Lower lobe of right lung (tissue), 2 donors: ENCODE results near the gene CANT1. TPM values are rescaled to one million over a fixed set of nuclear protein-coding genes. Genes with fewer than 3 reads are reported as not detected.

ENCODE experiments used
- ATAC-seq, 2 donors: fragments of 200-7000 bp; cut with Tn5 transposase; one replicate each; pipeline ENCODE4 v1.9.1; 2020 to 2022; ENCODE audit warnings: mild to moderate bottlenecking in 2 of 2, moderate library complexity in 2 of 2
- DNase-seq: peaks from one replicate; pipeline ENCODE4 v3.0.0-alpha.2; 2020
- H3K27ac ChIP-seq: fragments of 200-600 bp; one replicate; pipeline ENCODE4 v1.8.0; 2022
- H3K27me3 ChIP-seq: fragments of 200-600 bp; one replicate; pipeline ENCODE4 v1.8.0; 2022; ENCODE audit warnings: low read depth
- H3K36me3 ChIP-seq: fragments of 200-600 bp; one replicate; pipeline ENCODE4 v1.8.0; 2022; ENCODE audit warnings: mild to moderate bottlenecking
- H3K4me1 ChIP-seq: fragments of 200-600 bp; one replicate; pipeline ENCODE4 v1.8.0; 2022
- H3K4me3 ChIP-seq: fragments of 200-600 bp; one replicate; pipeline ENCODE4 v1.8.0; 2022; ENCODE audit warnings: mild to moderate bottlenecking
- H3K9me3 ChIP-seq: fragments of 200-600 bp; one replicate; pipeline ENCODE4 v1.8.0; 2022
- intact Hi-C: fragments of 100-400 bp; cut with DNase I; formaldehyde crosslinking; loops from one replicate; pipeline ENCODE4 v1.11.0; 2022
- total RNA-seq: library from RNA; stranded (reverse); fragmentation: NEBNext Ultra II Directional; extraction: Animal tissue kit (Norgen Biotek cat#: 25700); gene quantifications from one replicate; pipeline ENCODE4 v1.2.1, GENCODE V29; 2021
- TF ChIP-seq, protein P1 (sequence below): fragments of 200-600 bp; IDR thresholded peaks from one replicate; pipeline ENCODE4 v1.8.0; 2022; ENCODE audit warnings: antibody characterized with exemption, mild to moderate bottlenecking
- donor health status: DM: no; HTN: yes; CAD: no; lungs with severe emphysema.

CANT1 gene
- total RNA-seq, 1 donor from 2014 or later, result 54.4 TPM

DNA sequence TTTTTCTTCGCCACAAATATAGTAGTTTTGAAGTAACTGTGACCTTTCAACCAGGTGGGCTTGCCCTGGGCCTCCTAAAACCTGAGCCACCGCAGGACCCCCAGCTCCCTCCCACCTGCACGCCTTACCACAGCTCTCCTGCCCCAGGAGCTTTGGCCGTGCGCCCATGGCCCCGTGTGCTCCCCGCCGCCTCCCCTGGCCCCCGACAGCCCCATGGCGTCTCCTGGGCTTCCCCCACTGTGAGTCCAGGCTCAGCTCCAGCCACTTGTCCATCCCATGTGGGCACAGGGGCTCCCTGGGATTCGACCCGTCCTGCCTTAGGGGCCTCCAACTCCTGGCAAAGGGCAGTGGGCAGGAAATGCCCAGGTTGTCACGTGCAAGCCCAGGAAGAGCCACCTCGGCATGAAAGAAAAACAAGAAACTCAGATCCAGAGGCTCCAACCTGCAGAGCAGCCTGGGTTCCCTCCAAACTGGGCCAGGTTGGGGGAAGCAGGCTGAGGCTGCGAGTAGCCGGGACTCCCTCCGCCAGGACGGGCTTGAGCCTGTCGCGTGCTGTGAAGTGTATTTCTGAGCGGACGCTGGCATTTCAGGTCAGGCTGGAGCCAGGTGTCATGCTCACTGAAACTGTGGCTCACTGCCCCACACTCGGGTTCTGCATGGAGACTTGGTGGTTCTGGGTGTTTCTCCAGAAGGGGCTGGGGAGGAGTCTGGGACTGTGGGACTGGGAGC, 35.6 kb downstream of the CANT1 start:
- intact Hi-C loops, result no loop called here
- H3K4me1 ChIP-seq, result peaks cover 74% of the 10 kb centered on the region

DNA sequence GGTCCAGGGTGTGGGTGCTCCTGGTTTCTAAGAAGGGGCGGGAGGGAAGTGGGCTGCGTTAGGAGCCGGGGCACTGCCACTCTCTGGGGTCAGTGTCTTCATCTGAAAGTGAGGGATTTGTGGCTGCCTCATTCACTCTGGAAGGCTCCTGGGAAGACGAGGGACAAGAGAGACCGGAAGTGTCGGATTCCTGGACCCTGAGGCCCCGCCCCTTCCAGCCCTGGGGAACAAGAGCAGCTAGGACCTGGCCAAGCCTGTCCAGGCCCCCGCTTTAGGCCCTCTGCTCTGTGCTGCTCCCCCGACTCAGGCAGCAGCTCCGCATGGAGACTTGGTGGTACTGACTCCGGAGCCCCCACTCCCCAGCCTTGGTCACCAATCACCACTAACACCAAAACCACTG, 36.4 kb downstream of the CANT1 start:
- Histone ChIP-seq H3K27ac (peak overlapping the region; percentile 18), H3K4me1 (peaks cover 66% of the 10 kb centered on the region), H3K9me3 (no peaks in the 10 kb centered on the region), H3K36me3 (peaks cover 35% of the 10 kb centered on the region), H3K27me3 (no peaks in the 10 kb centered on the region), H3K4me3 (no peak overlapping the region)
- ATAC-seq, result no peak
- no peak for DNase-seq
- intact Hi-C loops, result no loop called here
- TF ChIP-seq, protein P1, sequence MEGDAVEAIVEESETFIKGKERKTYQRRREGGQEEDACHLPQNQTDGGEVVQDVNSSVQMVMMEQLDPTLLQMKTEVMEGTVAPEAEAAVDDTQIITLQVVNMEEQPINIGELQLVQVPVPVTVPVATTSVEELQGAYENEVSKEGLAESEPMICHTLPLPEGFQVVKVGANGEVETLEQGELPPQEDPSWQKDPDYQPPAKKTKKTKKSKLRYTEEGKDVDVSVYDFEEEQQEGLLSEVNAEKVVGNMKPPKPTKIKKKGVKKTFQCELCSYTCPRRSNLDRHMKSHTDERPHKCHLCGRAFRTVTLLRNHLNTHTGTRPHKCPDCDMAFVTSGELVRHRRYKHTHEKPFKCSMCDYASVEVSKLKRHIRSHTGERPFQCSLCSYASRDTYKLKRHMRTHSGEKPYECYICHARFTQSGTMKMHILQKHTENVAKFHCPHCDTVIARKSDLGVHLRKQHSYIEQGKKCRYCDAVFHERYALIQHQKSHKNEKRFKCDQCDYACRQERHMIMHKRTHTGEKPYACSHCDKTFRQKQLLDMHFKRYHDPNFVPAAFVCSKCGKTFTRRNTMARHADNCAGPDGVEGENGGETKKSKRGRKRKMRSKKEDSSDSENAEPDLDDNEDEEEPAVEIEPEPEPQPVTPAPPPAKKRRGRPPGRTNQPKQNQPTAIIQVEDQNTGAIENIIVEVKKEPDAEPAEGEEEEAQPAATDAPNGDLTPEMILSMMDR, result no peak

More for the DNA sequence above, 35.6 kb downstream of the CANT1 start:
- H3K27me3 ChIP-seq, result no peaks in the 10 kb centered on the region
- no peak overlapping the region for H3K4me3 ChIP-seq
- no peak for ATAC-seq
- no peak overlapping the region for H3K27ac ChIP-seq
- peaks cover 29% of the 10 kb centered on the region for H3K36me3 ChIP-seq
- no peaks in the 10 kb centered on the region for H3K9me3 ChIP-seq
- TF ChIP-seq, protein P1, result no peak
- no peak for DNase-seq

DNA sequence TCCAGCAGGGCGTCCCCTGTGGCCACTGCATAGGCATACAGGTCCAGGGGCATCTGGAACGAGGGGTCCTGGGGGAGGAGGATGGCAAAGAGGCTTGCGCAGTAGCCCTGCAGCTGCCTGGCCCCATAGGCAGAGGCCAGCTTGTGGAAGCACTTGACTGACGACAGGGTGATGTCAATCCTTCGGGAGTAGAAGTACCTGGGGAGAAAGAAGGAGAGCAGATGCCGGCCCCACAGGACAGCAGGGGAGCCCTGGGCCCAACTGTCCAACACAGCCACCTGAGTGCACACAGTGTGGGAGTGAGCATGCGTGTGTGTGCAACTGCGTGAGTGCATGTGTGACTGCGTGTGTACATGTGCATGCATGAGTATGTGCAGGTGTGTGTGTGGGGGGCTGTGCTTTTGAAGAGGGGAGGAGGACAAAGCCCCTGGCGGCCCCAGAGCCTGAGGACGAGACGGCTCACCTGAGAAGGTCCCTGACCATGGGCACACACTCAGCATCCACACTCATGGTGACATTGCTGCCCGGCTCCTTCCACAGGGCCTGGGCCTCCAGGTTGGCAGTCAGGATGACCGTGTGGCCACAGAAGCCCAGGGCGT, 37.0 kb downstream of the CANT1 start:
- Histone ChIP-seq H3K4me3 (no peak overlapping the region), H3K27me3 (no peaks in the 10 kb centered on the region), H3K36me3 (peaks cover 40% of the 10 kb centered on the region), H3K27ac (no peak overlapping the region), H3K9me3 (no peaks in the 10 kb centered on the region), H3K4me1 (peaks cover 60% of the 10 kb centered on the region)
- DNase-seq (no peak), ATAC-seq (no peak)
- intact Hi-C loops, result no loop called here
- TF ChIP-seq, protein P1, result no peak

DNA sequence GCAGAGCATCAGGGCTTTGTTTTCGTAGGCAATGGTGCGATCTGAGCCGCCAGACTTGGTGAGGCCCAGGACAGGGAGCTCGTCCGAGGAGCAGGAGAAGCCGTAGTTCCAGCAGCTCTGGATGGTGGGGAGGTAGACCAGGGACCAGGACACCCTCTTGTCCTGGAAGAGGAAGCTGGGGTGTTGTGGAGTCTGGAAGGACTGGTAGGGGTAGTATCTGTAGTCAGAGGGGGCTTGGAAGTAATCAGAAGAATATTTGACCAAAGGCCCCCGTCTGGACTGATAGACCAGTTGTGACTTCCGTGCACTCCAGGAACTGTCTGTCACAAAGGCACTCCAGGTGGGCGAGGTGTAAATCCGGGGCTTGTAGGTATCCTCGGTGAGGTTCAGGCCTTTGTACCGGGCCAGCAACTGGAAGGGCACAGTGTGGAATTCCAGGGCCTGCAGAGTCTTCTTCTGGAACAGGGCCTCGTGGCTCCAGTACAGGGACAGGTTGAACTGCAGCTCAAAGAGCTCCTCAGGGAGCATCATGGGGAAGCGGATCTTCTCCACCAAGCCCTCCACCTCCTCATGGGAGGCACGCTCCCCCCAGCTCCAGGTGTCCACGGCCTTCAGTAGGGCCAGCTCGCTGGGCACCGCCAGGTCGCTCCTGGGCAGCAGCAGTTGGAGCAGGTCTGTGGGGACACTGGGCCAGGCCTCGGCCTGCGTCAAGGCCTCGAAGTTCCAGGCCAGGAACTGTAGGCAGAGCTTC, 37.6 kb downstream of the CANT1 start:
- no peaks in the 10 kb centered on the region for H3K27me3 ChIP-seq
- H3K36me3 ChIP-seq, result peaks cover 40% of the 10 kb centered on the region
- no peaks in the 10 kb centered on the region for H3K9me3 ChIP-seq
- H3K4me3 ChIP-seq, result no peak overlapping the region
- H3K4me1 ChIP-seq, result peaks cover 53% of the 10 kb centered on the region
- peak overlapping the region; percentile 51 for H3K27ac ChIP-seq
- TF ChIP-seq, protein P1, result no peak
- intact Hi-C loops, result no loop called here
- ATAC-seq, result no peak
- no peak for DNase-seq

DNA sequence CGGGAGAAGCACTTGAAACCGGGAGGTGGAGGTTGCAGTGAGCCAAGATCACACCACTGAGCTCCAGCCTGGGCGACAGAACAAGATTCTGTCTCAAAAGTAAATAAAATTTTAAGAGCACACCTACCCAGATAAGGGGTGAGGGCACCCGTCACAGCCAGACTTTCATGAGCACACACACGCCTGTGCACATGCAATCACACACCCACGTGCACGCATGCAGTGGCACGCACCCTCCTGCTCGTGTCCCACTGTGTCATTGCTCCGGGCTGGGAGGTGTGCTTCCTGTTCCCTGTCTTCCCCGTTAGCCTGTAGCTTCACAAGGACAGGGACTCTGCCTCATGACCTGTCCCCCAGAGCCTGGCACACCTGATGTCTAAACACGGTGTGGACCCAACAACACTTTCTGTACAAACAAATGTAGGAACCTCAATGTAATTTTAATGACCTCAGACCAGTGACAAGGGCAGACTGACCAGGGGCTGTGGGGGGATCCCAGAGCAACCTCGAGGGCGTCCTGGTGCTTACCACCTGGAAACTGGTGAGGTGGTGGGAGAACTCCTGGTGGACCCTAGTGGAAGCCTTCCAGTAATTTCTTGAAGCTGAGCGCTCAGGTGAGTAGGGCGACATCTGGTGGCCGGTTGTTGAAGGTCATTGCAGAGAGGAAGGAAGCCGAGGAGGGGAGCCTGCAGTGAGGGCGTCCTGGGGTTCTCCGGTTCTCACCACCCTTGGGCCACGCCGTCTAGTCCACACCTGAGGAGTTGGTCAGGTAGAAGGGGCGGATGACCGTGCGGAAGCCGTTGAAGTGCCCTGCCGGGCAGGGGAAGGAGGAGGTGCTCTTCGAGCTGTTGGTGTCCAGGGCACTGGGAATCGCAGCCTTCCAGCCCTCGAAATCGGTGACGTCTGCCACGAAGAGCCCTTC, 38.5 kb downstream of the CANT1 start:
- Histone ChIP-seq H3K36me3 (peaks cover 40% of the 10 kb centered on the region), H3K4me1 (peaks cover 45% of the 10 kb centered on the region), H3K27me3 (no peaks in the 10 kb centered on the region), H3K4me3 (no peak overlapping the region), H3K9me3 (no peaks in the 10 kb centered on the region), H3K27ac (peak overlapping the region; percentile 51)
- TF ChIP-seq, protein P1, result peak; percentile 90
- DNase-seq, result peak; percentile 87
- peak; percentile 52 to 58 for ATAC-seq
- intact Hi-C loops, result no loop called here
